GM13976 (cell line): ENCODE results near the gene MKRN2OS.

Experiments used
- DNase-seq: peaks from one replicate; pipeline ENCODE4 v3.0.0; 2012; ENCODE audit warnings: low spot score
- in situ Hi-C: fragments of 300-500 bp; cut with MboI; formaldehyde crosslinking; loops from one replicate; pipeline ENCODE4 v1.12.0; 2022; ENCODE audit warnings: low sequenced_read_pairs, mixed read lengths, inconsistent platforms; ENCODE audit not compliant: unreplicated experiment
- TF ChIP-seq, protein P1 (sequence below): IDR thresholded peaks from 2 replicates; pipeline ENCODE4 v1.5.1; 2012; ENCODE audit warnings: borderline replicate concordance, mild to moderate bottlenecking; ENCODE audit not compliant: insufficient read depth; ENCODE audit errors: extremely low read depth, missing control alignments, control extremely low read depth

Gene MKRN2OS

DNA sequence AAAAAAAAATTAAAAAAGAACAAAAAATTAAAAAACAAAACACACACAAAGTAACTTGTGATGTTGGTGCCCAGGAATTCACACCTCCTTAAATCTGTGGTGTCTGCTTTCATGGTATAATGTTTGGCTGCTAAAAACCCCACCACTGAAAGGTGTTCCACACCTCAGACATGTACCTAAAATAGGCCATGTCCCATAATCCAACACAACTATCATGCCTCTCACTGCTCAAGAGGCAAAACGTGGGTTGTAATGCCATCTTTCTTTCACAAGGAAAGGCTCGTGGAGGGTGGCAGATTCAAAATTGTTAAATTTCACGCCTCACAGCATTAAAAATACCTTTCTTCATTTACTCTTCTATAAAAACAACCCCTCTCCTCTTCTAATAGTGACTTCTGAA is 41.1 kb upstream of the MKRN2OS start:
- in situ Hi-C loops = no loop called here
- TF ChIP-seq, protein P1, sequence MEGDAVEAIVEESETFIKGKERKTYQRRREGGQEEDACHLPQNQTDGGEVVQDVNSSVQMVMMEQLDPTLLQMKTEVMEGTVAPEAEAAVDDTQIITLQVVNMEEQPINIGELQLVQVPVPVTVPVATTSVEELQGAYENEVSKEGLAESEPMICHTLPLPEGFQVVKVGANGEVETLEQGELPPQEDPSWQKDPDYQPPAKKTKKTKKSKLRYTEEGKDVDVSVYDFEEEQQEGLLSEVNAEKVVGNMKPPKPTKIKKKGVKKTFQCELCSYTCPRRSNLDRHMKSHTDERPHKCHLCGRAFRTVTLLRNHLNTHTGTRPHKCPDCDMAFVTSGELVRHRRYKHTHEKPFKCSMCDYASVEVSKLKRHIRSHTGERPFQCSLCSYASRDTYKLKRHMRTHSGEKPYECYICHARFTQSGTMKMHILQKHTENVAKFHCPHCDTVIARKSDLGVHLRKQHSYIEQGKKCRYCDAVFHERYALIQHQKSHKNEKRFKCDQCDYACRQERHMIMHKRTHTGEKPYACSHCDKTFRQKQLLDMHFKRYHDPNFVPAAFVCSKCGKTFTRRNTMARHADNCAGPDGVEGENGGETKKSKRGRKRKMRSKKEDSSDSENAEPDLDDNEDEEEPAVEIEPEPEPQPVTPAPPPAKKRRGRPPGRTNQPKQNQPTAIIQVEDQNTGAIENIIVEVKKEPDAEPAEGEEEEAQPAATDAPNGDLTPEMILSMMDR = no peak
- no peak for DNase-seq

DNA sequence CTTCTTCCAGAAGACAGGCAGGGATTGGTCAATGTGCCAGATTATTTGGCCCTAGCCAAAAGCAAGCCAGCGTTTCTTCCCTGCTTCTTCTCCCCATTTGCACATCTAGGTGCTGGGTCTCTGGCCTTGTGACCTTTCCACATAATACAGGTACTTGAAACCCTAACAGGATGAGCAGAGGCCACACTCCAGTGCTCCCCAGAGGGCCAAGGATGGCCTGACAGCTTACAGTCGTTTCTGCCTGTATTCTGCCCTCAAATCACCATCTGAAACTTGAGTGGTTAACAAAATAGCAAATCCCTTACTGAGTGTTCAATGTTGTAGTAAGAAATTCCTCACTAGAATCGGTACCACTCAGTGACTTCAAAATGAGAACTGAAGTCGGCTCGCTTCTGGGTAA is 40.7 kb upstream of the MKRN2OS start:
- DNase-seq = peak; percentile 30
- in situ Hi-C loops = no loop called here
- TF ChIP-seq, protein P1 = no peak

DNA sequence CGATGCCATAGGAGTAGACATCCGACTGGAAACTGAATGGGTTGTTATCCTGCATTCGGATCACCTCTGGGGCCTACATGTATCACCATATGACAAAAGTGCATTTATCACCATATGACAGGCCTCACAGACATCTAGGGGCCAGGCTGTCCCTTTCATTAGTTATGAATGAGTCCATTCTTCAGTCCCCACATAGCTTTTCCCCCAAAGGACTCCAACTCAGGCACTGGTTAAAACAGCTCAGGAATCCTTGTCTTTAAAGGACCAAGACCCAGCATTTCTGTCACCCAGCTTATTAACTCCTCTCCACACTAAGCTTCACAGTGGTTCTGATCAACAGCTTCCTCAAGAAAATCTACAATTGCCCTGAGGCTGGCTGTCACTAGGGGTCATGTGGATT is 39.9 kb upstream of the MKRN2OS start:
- in situ Hi-C loops = no loop called here
- TF ChIP-seq, protein P1 = no peak
- no peak for DNase-seq

DNA sequence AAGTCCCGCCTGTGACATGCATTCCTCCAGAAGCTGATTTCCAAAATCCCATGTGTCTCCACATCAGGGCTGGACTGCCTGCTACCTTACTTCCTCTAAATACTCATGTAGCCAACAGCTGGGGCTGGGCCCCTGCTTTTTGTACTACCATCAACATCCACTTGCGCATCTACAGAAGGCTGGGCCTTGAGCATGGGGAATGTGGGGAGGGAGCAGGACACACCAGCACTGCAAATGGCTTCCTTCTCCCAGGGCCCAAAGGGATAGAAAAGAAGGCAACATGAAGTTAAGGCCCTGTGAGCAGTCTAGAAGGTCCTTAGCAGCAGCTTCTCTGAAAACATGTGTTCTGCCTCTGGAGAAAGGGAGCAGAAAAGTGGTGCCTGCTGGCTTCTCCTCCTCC is 38.8 kb upstream of the MKRN2OS start:
- in situ Hi-C loops = no loop called here
- TF ChIP-seq, protein P1 = no peak
- DNase-seq = no peak

DNA sequence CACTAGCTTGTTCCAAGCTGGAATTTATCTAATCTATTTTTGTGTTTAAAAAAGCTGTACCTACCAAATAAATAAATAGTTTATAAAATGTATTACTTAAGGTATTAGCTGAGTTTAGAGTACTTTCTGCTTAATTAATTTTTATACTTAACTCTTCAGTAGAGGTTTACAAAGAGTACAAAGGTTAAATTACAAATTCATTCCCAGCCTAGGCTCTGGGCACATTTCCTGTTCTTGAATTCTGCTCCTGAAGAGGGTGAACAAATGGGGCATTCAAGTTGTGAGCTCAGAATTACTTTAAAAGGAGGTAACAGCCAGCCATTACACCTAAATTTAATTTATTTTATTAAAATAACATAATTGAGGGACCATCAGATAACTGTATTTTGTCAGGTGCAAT is 38.0 kb upstream of the MKRN2OS start:
- in situ Hi-C loops = no loop called here
- TF ChIP-seq, protein P1 = no peak
- DNase-seq = no peak

DNA sequence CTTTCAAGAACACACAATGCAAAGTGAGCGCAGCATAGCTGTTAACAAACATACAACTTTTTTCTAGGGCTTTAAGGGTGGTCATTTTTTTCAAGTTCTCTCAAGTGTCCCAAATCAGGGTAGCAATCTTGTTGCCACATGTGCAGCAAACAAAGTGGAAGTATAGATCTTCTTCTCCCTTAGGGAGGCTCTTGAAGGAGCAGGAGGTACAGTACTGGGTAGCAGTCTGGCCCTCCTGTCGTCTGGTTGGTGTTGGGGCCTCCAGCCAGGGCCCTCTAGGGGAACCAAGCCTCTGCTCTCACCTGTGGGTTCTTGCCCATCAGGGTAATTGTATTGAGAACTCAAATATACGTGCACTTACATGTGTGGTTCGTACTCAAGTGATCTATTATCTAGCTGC is 37.4 kb upstream of the MKRN2OS start:
- no peak for DNase-seq
- in situ Hi-C loops = no loop called here

More for the DNA sequence above, 37.4 kb upstream of the MKRN2OS start:
- TF ChIP-seq, protein P1 = no peak
